GM23338 (cell line): ENCODE results near the gene EP400.

Experiments used
- EZH2 ChIP-seq: fragments of 200-600 bp; sonication (generic); IDR thresholded peaks from one replicate; pipeline ENCODE4 v1.8.0; 2017; ENCODE audit warnings: antibody characterized with exemption, mild to moderate bottlenecking, low read depth; ENCODE audit not compliant: unreplicated experiment
- EZH2phosphoT487 ChIP-seq: fragments of 200-600 bp; sonication (generic); IDR thresholded peaks from one replicate; pipeline ENCODE4 v1.8.1; 2018; ENCODE audit warnings: antibody characterized with exemption; ENCODE audit not compliant: unreplicated experiment
- JUNB ChIP-seq: IDR thresholded peaks from one replicate; pipeline ENCODE4 v1.6.1; 2016; ENCODE audit warnings: antibody characterized with exemption; ENCODE audit not compliant: unreplicated experiment
- POLR2AphosphoS5 ChIP-seq: IDR thresholded peaks from 2 replicates; pipeline ENCODE4 v1.6.1; 2016; ENCODE audit warnings: antibody characterized with exemption, low read depth
- ZNF331 ChIP-seq: fragments of 250-450 bp; sonication (Bioruptor Pico); IDR thresholded peaks from 2 replicates; pipeline ENCODE4 v1.5.0; 2020; ENCODE audit warnings: low read depth, mild to moderate bottlenecking, moderate library complexity
- TF ChIP-seq, protein P1 (sequence below), 2 experiments: fragments of 200-600 bp in 1 of 2; sonication (generic) in 1 of 2; conservative IDR thresholded peaks; 2 replicates each; pipeline versions ENCODE4 v1.5.1 to v1.6.1; 2016 to 2017; ENCODE audit warnings: antibody characterized with exemption in 2 of 2, low read depth in 2 of 2, mild to moderate bottlenecking in 2 of 2, moderate library complexity in 1 of 2
- TF ChIP-seq, protein P2 (sequence below): IDR thresholded peaks from 2 replicates; pipeline ENCODE4 v1.6.1; 2016; ENCODE audit warnings: antibody characterized with exemption

DNA sequence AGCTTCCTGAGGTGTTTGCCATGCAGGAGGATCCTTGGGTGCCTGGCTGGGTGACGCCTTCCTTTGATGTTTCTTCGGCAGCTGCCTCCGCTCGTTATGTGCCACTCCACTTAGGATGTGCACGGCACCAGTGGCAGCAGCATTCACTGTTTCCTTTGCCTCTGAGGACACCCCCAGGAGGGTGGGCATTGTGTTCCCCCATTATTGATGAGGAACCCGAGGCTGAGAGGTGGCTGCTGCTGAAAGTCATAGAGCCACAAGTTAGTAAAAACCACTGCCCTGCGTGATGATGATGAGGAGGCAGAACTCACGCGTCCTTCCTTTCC lies 41.2 kb downstream of the EP400 start:
- TF ChIP-seq, protein P1, sequence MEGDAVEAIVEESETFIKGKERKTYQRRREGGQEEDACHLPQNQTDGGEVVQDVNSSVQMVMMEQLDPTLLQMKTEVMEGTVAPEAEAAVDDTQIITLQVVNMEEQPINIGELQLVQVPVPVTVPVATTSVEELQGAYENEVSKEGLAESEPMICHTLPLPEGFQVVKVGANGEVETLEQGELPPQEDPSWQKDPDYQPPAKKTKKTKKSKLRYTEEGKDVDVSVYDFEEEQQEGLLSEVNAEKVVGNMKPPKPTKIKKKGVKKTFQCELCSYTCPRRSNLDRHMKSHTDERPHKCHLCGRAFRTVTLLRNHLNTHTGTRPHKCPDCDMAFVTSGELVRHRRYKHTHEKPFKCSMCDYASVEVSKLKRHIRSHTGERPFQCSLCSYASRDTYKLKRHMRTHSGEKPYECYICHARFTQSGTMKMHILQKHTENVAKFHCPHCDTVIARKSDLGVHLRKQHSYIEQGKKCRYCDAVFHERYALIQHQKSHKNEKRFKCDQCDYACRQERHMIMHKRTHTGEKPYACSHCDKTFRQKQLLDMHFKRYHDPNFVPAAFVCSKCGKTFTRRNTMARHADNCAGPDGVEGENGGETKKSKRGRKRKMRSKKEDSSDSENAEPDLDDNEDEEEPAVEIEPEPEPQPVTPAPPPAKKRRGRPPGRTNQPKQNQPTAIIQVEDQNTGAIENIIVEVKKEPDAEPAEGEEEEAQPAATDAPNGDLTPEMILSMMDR (conservative IDR thresholded peaks at IDR 0.05; ENCODE audit: low read depth in 2 of 2): no peak
- TF ChIP-seq ZNF331 (CRISPR knock-in tag) (no peak), JUNB (no peak), EZH2phosphoT487 (no peak), EZH2 (no peak), POLR2AphosphoS5 (no peak)
- TF ChIP-seq, protein P2, sequence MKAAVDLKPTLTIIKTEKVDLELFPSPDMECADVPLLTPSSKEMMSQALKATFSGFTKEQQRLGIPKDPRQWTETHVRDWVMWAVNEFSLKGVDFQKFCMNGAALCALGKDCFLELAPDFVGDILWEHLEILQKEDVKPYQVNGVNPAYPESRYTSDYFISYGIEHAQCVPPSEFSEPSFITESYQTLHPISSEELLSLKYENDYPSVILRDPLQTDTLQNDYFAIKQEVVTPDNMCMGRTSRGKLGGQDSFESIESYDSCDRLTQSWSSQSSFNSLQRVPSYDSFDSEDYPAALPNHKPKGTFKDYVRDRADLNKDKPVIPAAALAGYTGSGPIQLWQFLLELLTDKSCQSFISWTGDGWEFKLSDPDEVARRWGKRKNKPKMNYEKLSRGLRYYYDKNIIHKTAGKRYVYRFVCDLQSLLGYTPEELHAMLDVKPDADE: no peak
